H1 (cell line): Measurements from ENCODE around the gene KMT2E. TPM values are rescaled to one million over a fixed set of nuclear protein-coding genes. Genes with fewer than 3 reads are reported as not detected.

Experiments used
- BCL11A ChIP-seq, 2 experiments: IDR thresholded peaks; one replicate each; pipeline ENCODE4 v1.6.1; 2011; ENCODE audit warnings: low read depth in 2 of 2, low read length in 2 of 2, mild to moderate bottlenecking in 2 of 2
- POLR2AphosphoS5 ChIP-seq: IDR thresholded peaks from 2 replicates; pipeline ENCODE4 v1.6.1; 2011; ENCODE audit warnings: low read depth, low read length
- RAD21 ChIP-seq, 2 experiments: IDR thresholded peaks in 1 of 2; conservative IDR thresholded peaks in 1 of 2; 2 replicates each; pipeline ENCODE4 v1.6.1; 2011; ENCODE audit warnings: low read depth in 2 of 2, low read length in 2 of 2, improper control_type of control experiment in 1 of 2, inconsistent platforms in 1 of 2, mild to moderate bottlenecking in 1 of 2, moderate library complexity in 1 of 2
- polyA plus RNA-seq, 7 experiments: library from polyadenylated mRNA; depleted of rRNA in 3 of 7; stranded (reverse) in 5 of 7; unstranded in 2 of 7; fragments of >200 nt in 5 of 7; fragments of 200-250 nt in 2 of 7; gene quantifications; 1 replicate in 5 of 7; 2 replicates in 1 of 7; 4 replicates in 1 of 7; pipeline versions ENCODE4 v1.2.1 to v1.2.3, GENCODE V29; 2011 to 2013; ENCODE audit warnings: missing spikeins in 2 of 7, mixed read lengths in 2 of 7
- total RNA-seq: library from RNA; stranded (reverse); fragmentation: NEBNext Ultra II Directional; extraction: Animal tissue kit (Norgen Biotek cat#: 25700); gene quantifications from 2 replicates; pipeline ENCODE4 v1.2.1, GENCODE V29; 2021
- TF ChIP-seq, protein P1 (sequence below): fragments of 300-600 bp; sonication (generic); IDR thresholded peaks from 2 replicates; pipeline ENCODE4 v1.7.1; 2012; ENCODE audit warnings: low read length, moderate library complexity, mild to moderate bottlenecking, inconsistent platforms; ENCODE audit not compliant: insufficient replicate concordance

KMT2E gene
- total and polyA plus RNA-seq, 2 of the 8 experiments (the other 6 are each of a cell fraction or from before 2014, with no cell fraction given), result 10.9 to 45.0 TPM

DNA sequence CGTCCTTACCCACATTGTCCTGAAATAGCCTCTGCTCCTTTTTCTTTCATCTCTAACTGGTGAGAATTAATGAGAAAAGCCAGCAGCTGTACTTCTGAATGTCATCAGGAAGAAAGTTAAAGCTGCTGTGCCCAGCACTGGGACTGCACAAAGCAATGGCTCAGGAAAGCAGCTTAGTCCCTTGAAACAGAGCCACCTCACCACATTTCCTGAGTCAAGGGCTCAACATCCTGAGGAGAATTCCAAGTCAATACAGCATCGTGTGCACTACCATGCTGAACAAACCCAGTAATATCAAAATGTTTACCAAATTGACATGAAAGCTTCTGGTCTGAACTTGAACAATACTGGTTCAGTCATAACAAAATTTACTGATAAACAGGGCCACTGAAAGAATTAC is 140.1 kb downstream of the KMT2E start (continued):
- TF ChIP-seq BCL11A (IDR thresholded peaks at IDR 0.05; ENCODE audit: low read depth in 2 of 2, low read length in 2 of 2) (no peak), RAD21 (IDR thresholded peaks at IDR 0.05 in 1 of 2, conservative IDR thresholded peaks at IDR 0.05 in 1 of 2; ENCODE audit: low read depth in 2 of 2, low read length in 2 of 2) (no peak), POLR2AphosphoS5 (no peak)
- TF ChIP-seq, protein P1, sequence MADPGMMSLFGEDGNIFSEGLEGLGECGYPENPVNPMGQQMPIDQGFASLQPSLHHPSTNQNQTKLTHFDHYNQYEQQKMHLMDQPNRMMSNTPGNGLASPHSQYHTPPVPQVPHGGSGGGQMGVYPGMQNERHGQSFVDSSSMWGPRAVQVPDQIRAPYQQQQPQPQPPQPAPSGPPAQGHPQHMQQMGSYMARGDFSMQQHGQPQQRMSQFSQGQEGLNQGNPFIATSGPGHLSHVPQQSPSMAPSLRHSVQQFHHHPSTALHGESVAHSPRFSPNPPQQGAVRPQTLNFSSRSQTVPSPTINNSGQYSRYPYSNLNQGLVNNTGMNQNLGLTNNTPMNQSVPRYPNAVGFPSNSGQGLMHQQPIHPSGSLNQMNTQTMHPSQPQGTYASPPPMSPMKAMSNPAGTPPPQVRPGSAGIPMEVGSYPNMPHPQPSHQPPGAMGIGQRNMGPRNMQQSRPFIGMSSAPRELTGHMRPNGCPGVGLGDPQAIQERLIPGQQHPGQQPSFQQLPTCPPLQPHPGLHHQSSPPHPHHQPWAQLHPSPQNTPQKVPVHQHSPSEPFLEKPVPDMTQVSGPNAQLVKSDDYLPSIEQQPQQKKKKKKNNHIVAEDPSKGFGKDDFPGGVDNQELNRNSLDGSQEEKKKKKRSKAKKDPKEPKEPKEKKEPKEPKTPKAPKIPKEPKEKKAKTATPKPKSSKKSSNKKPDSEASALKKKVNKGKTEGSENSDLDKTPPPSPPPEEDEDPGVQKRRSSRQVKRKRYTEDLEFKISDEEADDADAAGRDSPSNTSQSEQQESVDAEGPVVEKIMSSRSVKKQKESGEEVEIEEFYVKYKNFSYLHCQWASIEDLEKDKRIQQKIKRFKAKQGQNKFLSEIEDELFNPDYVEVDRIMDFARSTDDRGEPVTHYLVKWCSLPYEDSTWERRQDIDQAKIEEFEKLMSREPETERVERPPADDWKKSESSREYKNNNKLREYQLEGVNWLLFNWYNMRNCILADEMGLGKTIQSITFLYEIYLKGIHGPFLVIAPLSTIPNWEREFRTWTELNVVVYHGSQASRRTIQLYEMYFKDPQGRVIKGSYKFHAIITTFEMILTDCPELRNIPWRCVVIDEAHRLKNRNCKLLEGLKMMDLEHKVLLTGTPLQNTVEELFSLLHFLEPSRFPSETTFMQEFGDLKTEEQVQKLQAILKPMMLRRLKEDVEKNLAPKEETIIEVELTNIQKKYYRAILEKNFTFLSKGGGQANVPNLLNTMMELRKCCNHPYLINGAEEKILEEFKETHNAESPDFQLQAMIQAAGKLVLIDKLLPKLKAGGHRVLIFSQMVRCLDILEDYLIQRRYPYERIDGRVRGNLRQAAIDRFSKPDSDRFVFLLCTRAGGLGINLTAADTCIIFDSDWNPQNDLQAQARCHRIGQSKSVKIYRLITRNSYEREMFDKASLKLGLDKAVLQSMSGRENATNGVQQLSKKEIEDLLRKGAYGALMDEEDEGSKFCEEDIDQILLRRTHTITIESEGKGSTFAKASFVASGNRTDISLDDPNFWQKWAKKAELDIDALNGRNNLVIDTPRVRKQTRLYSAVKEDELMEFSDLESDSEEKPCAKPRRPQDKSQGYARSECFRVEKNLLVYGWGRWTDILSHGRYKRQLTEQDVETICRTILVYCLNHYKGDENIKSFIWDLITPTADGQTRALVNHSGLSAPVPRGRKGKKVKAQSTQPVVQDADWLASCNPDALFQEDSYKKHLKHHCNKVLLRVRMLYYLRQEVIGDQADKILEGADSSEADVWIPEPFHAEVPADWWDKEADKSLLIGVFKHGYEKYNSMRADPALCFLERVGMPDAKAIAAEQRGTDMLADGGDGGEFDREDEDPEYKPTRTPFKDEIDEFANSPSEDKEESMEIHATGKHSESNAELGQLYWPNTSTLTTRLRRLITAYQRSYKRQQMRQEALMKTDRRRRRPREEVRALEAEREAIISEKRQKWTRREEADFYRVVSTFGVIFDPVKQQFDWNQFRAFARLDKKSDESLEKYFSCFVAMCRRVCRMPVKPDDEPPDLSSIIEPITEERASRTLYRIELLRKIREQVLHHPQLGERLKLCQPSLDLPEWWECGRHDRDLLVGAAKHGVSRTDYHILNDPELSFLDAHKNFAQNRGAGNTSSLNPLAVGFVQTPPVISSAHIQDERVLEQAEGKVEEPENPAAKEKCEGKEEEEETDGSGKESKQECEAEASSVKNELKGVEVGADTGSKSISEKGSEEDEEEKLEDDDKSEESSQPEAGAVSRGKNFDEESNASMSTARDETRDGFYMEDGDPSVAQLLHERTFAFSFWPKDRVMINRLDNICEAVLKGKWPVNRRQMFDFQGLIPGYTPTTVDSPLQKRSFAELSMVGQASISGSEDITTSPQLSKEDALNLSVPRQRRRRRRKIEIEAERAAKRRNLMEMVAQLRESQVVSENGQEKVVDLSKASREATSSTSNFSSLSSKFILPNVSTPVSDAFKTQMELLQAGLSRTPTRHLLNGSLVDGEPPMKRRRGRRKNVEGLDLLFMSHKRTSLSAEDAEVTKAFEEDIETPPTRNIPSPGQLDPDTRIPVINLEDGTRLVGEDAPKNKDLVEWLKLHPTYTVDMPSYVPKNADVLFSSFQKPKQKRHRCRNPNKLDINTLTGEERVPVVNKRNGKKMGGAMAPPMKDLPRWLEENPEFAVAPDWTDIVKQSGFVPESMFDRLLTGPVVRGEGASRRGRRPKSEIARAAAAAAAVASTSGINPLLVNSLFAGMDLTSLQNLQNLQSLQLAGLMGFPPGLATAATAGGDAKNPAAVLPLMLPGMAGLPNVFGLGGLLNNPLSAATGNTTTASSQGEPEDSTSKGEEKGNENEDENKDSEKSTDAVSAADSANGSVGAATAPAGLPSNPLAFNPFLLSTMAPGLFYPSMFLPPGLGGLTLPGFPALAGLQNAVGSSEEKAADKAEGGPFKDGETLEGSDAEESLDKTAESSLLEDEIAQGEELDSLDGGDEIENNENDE, result no peak
- TF ChIP-seq, all 59 proteins: peak for 0
